Panc1 (cell line): ENCODE measurements around the gene SMOC2. TPM values are rescaled to one million over a fixed set of nuclear protein-coding genes. Genes with fewer than 3 reads are reported as not detected.

Experiments used
- ATAC-seq: fragments of 200-7000 bp; cut with Tn5 transposase; 2 replicates; pipeline ENCODE4 v1.9.1; 2020; ENCODE audit warnings: mild to moderate bottlenecking, moderate library complexity
- BruUV-seq: library from RNA; stranded (reverse); fragments of 400-500 nt; replicated peaks from 2 replicates; lab custom pipeline; 2021; lab: Mats Ljungman, UMichigan
- CTCF ChIA-PET: fragments of 300-600 bp; sonication (Branson Sonifier 250); formaldehyde crosslinking; loops from one replicate; lab custom pipeline; 2022; ENCODE audit warnings: antibody characterized with exemption; lab: Charles Lee
- POLR2A ChIA-PET: fragments of 300-600 bp; sonication (Branson Sonifier 250); formaldehyde crosslinking; loops from one replicate; lab custom pipeline; 2022; ENCODE audit warnings: antibody characterized with exemption; lab: Charles Lee
- DNase-seq: peaks from one replicate; pipeline ENCODE4 v3.0.0-alpha.2; 2010; ENCODE audit warnings: low read depth, low spot score
- H3K27ac ChIP-seq: 2 replicates; pipeline ENCODE4 v1.5.1; 2011; ENCODE audit warnings: mild to moderate bottlenecking, low read length, inconsistent platforms
- H3K27me3 ChIP-seq: fragments of 200-500 bp; sonication (Bioruptor generic); 2 replicates; pipeline ENCODE4 v1.6.0; 2014; ENCODE audit warnings: low read length, inconsistent platforms; ENCODE audit not compliant: control insufficient read depth, insufficient read depth
- H3K36me3 ChIP-seq: fragments of 200-500 bp; sonication (Bioruptor generic); 2 replicates; pipeline ENCODE4 v1.5.1; 2014; ENCODE audit warnings: inconsistent platforms, mild to moderate bottlenecking, low read length, moderate library complexity; ENCODE audit not compliant: control insufficient read depth, insufficient read depth
- H3K4me1 ChIP-seq: 2 replicates; pipeline ENCODE4 v1.5.1; 2011; ENCODE audit warnings: inconsistent platforms, mild to moderate bottlenecking, low read length, moderate library complexity; ENCODE audit not compliant: control insufficient read depth, insufficient read depth
- H3K4me3 ChIP-seq, 2 experiments: 2 replicates each; pipeline ENCODE4 v1.5.1; 2011 to 2012; ENCODE audit warnings: low read depth in 2 of 2, low read length in 2 of 2, mild to moderate bottlenecking in 2 of 2, inconsistent platforms in 1 of 2, moderate library complexity in 1 of 2
- H3K9me3 ChIP-seq: fragments of 200-500 bp; sonication (Bioruptor generic); 2 replicates; pipeline ENCODE4 v1.5.1; 2014; ENCODE audit warnings: low read depth, mild to moderate bottlenecking, inconsistent platforms, low read length, moderate library complexity; ENCODE audit not compliant: control insufficient read depth, insufficient read depth
- POLR2AphosphoS5 ChIP-seq: IDR thresholded peaks from 2 replicates; pipeline ENCODE4 v1.6.1; 2012; ENCODE audit warnings: mild to moderate bottlenecking, low read depth, low read length, moderate library complexity
- SIN3A ChIP-seq: IDR thresholded peaks from 2 replicates; pipeline ENCODE4 v1.6.1; 2012; ENCODE audit warnings: low read depth, mild to moderate bottlenecking, low read length, moderate library complexity, borderline replicate concordance; ENCODE audit not compliant: insufficient read depth
- TCF7L2 ChIP-seq: IDR thresholded peaks from 2 replicates; pipeline ENCODE4 v1.6.1; 2011; ENCODE audit warnings: mild to moderate bottlenecking, low read depth, low read length, inconsistent platforms
- in situ Hi-C: cut with HindIII; loops from 2 replicates; pipeline ENCODE4 v1.10.0; 2016; ENCODE audit warnings: low sequenced_read_pairs, low pct_unique_long_range_greater_than_20kb
- intact Hi-C: fragments of 100-400 bp; cut with micrococcal nuclease; formaldehyde crosslinking; loops from one replicate; pipeline ENCODE4 v1.10.0; 2022; ENCODE audit not compliant: unreplicated experiment
- total RNA-seq: library from RNA; stranded (reverse); gene quantifications from one replicate; pipeline ENCODE4 v1.2.1, GENCODE V29; 2021; ENCODE audit not compliant: unreplicated experiment
- TF ChIP-seq, protein P1 (sequence below): fragments of 450-650 bp; IDR thresholded peaks from 2 replicates; pipeline ENCODE4 v1.5.1; 2017; ENCODE audit warnings: mild to moderate bottlenecking
- TF ChIP-seq, protein P2 (sequence below), 2 experiments: IDR thresholded peaks; 2 replicates each; pipeline ENCODE4 v1.6.1; 2011 to 2012; ENCODE audit warnings: low read depth in 2 of 2, control low read depth in 1 of 2, low read length in 1 of 2, mild to moderate bottlenecking in 1 of 2, moderate library complexity in 1 of 2; ENCODE audit not compliant: insufficient read depth in 1 of 2

SMOC2 gene
- total RNA-seq, 1 experiment from 2014 or later: 0.13 TPM

DNA sequence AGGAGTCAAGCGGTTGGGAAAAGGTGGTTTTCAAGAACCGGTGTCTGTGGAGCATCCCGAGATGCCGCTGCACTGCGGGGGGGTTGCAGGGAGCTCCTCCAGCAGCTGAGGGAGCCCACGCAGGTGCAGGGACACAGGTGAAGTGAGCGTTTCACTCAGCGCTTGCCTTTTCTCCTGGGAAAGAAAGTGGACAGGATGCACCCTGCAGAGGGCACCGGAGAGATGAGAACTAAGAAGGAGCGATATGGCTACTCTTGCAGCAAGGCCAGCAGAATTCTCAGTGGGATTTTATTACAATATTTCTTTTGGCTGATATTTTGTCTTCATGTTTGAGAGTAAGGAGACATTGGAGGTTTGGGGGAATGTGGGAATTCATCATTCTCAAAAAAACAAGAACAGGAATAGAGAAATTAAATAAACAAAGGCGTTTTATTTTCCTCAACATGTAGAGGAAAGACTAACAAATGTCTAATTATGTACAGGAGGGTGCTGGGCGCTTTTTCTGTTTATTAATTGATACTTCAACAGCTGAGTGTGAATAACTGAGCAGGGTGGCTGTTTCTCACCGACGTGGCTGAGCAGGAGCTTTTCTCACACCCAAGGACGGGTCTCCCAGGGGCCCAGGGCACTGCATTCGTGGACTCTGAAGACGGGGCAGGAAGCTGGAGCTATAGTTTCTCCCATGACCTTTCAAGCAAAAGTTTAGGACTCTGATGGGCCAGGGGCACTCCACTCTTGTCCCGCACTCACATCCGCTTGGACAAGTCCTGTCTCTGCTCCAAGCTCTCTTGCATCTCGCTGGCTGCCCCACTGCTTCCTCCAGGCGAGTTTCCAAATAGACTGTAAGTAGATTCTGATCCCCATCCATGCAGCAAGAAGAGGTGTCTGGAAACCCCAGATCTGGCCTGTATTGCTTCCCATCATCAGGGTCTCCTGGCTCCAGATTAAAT lies 176.1 kb downstream of the SMOC2 start:
- no peaks in the 10 kb centered on the region for H3K4me1 ChIP-seq
- ATAC-seq (peak; percentile 73; the same call in 1 of the 2 replicates), DNase-seq (no peak)
- intact Hi-C loops (loop anchor here (10.0 kb wide), 1 partner anchor 268 kb away; no protein-coding TSS in a partner anchor), in situ Hi-C loops (no loop called here)
- CTCF ChIA-PET: interaction anchor here (1.1 kb wide), 1 partner anchor 12 kb away, joined by 3 read pairs; no protein-coding TSS in a partner anchor
- no peak overlapping the region for H3K27ac ChIP-seq
- no peaks in the 10 kb centered on the region for H3K27me3 ChIP-seq
- POLR2A ChIA-PET: no interaction called here
- H3K9me3 ChIP-seq: no peaks in the 10 kb centered on the region
- H3K36me3 ChIP-seq: no peaks in the 10 kb centered on the region
- TF ChIP-seq, protein P1, sequence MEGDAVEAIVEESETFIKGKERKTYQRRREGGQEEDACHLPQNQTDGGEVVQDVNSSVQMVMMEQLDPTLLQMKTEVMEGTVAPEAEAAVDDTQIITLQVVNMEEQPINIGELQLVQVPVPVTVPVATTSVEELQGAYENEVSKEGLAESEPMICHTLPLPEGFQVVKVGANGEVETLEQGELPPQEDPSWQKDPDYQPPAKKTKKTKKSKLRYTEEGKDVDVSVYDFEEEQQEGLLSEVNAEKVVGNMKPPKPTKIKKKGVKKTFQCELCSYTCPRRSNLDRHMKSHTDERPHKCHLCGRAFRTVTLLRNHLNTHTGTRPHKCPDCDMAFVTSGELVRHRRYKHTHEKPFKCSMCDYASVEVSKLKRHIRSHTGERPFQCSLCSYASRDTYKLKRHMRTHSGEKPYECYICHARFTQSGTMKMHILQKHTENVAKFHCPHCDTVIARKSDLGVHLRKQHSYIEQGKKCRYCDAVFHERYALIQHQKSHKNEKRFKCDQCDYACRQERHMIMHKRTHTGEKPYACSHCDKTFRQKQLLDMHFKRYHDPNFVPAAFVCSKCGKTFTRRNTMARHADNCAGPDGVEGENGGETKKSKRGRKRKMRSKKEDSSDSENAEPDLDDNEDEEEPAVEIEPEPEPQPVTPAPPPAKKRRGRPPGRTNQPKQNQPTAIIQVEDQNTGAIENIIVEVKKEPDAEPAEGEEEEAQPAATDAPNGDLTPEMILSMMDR: no peak; the same call in 1 of the 2 replicates
- no peak for TF ChIP-seq SIN3A
- no peak for TF ChIP-seq TCF7L2
- TF ChIP-seq POLR2AphosphoS5: no peak
- TF ChIP-seq, protein P2, sequence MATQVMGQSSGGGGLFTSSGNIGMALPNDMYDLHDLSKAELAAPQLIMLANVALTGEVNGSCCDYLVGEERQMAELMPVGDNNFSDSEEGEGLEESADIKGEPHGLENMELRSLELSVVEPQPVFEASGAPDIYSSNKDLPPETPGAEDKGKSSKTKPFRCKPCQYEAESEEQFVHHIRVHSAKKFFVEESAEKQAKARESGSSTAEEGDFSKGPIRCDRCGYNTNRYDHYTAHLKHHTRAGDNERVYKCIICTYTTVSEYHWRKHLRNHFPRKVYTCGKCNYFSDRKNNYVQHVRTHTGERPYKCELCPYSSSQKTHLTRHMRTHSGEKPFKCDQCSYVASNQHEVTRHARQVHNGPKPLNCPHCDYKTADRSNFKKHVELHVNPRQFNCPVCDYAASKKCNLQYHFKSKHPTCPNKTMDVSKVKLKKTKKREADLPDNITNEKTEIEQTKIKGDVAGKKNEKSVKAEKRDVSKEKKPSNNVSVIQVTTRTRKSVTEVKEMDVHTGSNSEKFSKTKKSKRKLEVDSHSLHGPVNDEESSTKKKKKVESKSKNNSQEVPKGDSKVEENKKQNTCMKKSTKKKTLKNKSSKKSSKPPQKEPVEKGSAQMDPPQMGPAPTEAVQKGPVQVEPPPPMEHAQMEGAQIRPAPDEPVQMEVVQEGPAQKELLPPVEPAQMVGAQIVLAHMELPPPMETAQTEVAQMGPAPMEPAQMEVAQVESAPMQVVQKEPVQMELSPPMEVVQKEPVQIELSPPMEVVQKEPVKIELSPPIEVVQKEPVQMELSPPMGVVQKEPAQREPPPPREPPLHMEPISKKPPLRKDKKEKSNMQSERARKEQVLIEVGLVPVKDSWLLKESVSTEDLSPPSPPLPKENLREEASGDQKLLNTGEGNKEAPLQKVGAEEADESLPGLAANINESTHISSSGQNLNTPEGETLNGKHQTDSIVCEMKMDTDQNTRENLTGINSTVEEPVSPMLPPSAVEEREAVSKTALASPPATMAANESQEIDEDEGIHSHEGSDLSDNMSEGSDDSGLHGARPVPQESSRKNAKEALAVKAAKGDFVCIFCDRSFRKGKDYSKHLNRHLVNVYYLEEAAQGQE (IDR thresholded peaks at IDR 0.05; ENCODE audit: insufficient read depth in 1 of 2, low read depth in 2 of 2, low read length in 1 of 2): no peak
- no TSS peak for BruUV-seq
- H3K4me3 ChIP-seq: no peak overlapping the region

DNA sequence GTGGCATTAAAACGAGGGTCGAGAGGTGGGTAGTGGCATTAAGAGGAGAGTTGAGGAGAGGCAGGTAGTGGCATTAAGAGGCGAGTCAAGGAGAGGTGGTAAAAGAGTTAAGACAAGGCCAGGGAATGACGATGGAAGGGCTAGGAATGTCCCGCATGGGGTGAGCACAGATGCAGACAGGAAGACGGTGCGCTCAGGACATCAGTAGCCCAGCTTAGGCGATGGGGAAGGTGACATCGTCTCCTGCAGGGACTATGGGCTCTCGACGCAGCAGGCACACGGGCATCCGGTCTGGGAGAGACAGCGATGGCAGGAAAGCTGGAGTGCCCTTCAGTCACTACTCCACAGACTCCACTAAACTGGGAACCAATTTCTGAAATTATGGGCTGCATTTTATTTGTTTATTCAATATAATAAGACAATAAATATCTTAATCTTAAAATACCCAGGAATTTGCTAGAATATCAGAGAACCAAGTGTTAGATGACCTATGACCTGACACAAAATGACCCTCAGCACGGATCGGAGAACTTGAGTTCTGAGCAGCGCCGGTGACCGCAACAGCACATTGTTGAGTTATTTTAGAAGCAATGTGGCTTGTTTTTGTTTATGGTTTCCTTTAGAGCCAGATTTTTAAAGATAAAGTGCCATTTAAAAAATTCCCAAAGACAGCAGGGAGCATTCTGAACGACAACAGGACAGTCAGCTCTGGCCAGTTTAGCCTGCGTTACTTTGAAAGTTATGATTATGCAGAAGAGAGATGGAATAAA lies 177.7 kb downstream of the SMOC2 start:
- no TSS peak for BruUV-seq

More for the DNA sequence above, 177.7 kb downstream of the SMOC2 start:
- ChIA-PET CTCF (no interaction called here), POLR2A (no interaction called here)
- no peak overlapping the region for H3K4me3 ChIP-seq
- no peaks in the 10 kb centered on the region for H3K36me3 ChIP-seq
- H3K27ac ChIP-seq: no peak overlapping the region
- in situ Hi-C loops: no loop called here
- H3K9me3 ChIP-seq: no peaks in the 10 kb centered on the region
- no peaks in the 10 kb centered on the region for H3K4me1 ChIP-seq
- H3K27me3 ChIP-seq: no peaks in the 10 kb centered on the region
- DNase-seq (no peak), ATAC-seq (no peak)
- TF ChIP-seq POLR2AphosphoS5 (no peak), SIN3A (no peak), TCF7L2 (no peak)
- TF ChIP-seq, protein P1: no peak
- TF ChIP-seq, protein P2 (IDR thresholded peaks at IDR 0.05; ENCODE audit: insufficient read depth in 1 of 2, low read depth in 2 of 2, low read length in 1 of 2): no peak
- intact Hi-C loops: loop anchor here (10.0 kb wide), 1 partner anchor 266 kb away; no protein-coding TSS in a partner anchor
